ENCODE data around the gene TTLL12.
"Not testable (repeated sequence)": the region's sequence is repeated elsewhere in the genome, so short reads cannot be mapped to it uniquely, and the experiment has no call there.

The TTLL12 gene

GRCh38 chr22:43148581-43148980, 38.4 kb downstream of the TTLL12 start:
- H3K9me3 ChIP-seq (ENCODE audit: control insufficient read depth in 1 of 2, low read length in 2 of 2): no peaks in the 10 kb centered on the region
- H3K4me1 ChIP-seq (ENCODE audit: control insufficient read depth in 1 of 2, insufficient read depth in 2 of 2, low read length in 2 of 2): peaks cover 0 to 10% of the 10 kb centered on the region in 2 donors
- H3K4me3 ChIP-seq (ENCODE audit: low read depth in 1 of 2, low read length in 2 of 2): no peak overlapping the region
- H3K27ac ChIP-seq (ENCODE audit: low read length): no peak overlapping the region
- H3K36me3 ChIP-seq (ENCODE audit: control insufficient read depth in 1 of 2, insufficient read depth in 2 of 2, low read length in 2 of 2): no peaks in the 10 kb centered on the region
- H3K27me3 ChIP-seq (ENCODE audit: low read depth, low read length): no peaks in the 10 kb centered on the region

DNA sequence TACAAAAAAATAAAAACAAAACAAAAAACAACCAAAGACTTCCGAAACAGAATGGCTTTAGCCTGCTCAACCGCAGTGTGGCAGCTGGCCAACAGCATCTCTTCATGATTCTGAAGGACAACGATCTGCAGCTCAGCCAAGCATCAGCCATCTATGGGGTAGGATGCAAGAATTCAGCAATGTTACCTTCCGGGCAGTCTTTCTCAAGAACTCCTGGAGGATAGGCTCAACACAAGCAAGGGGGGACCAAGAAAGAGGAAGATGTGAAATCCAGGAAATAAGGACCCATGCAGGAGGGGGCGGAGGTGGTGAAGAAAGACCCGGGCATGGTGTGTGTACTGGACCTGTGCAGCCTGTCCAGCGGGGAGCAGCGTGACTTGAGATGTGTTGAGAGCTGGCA, 39.1 kb downstream of the TTLL12 start:
- H3K9me3 ChIP-seq (ENCODE audit: control insufficient read depth in 1 of 2, low read length in 2 of 2): no peaks in the 10 kb centered on the region
- no peak overlapping the region for H3K4me3 ChIP-seq (ENCODE audit: low read depth in 1 of 2, low read length in 2 of 2)
- no peaks in the 10 kb centered on the region for H3K27me3 ChIP-seq (ENCODE audit: low read depth, low read length)
- H3K4me1 ChIP-seq (ENCODE audit: control insufficient read depth in 1 of 2, insufficient read depth in 2 of 2, low read length in 2 of 2): peaks cover 0 to 10% of the 10 kb centered on the region in 2 donors
- no peaks in the 10 kb centered on the region for H3K36me3 ChIP-seq (ENCODE audit: control insufficient read depth in 1 of 2, insufficient read depth in 2 of 2, low read length in 2 of 2)
- no peak overlapping the region for H3K27ac ChIP-seq (ENCODE audit: low read length)

GRCh38 chr22:43146332-43146731, 40.6 kb downstream of the TTLL12 start:
- not testable (repeated sequence) for H3K27ac ChIP-seq (ENCODE audit: low read length); H3K4me3 ChIP-seq (ENCODE audit: low read depth in 1 of 2, low read length in 2 of 2); H3K36me3 ChIP-seq (ENCODE audit: control insufficient read depth in 1 of 2, insufficient read depth in 2 of 2, low read length in 2 of 2); H3K27me3 ChIP-seq (ENCODE audit: low read depth, low read length); H3K9me3 ChIP-seq (ENCODE audit: control insufficient read depth in 1 of 2, low read length in 2 of 2)
- peaks cover 0 to 15% of the 10 kb centered on the region in 2 donors for H3K4me1 ChIP-seq (ENCODE audit: control insufficient read depth in 1 of 2, insufficient read depth in 2 of 2, low read length in 2 of 2)

- H3K4me1 ChIP-seq (ENCODE audit: control insufficient read depth in 1 of 2, insufficient read depth in 2 of 2, low read length in 2 of 2): peaks cover 0 to 14% of the 10 kb centered on the region in 2 donors
- not testable (repeated sequence) for H3K4me3 ChIP-seq (ENCODE audit: low read depth in 1 of 2, low read length in 2 of 2); H3K27ac ChIP-seq (ENCODE audit: low read length); H3K27me3 ChIP-seq (ENCODE audit: low read depth, low read length); H3K36me3 ChIP-seq (ENCODE audit: control insufficient read depth in 1 of 2, insufficient read depth in 2 of 2, low read length in 2 of 2); H3K9me3 ChIP-seq (ENCODE audit: control insufficient read depth in 1 of 2, low read length in 2 of 2)
Measured at GRCh38 chr22:43145371-43145770, 41.6 kb downstream of the TTLL12 start.

DNA sequence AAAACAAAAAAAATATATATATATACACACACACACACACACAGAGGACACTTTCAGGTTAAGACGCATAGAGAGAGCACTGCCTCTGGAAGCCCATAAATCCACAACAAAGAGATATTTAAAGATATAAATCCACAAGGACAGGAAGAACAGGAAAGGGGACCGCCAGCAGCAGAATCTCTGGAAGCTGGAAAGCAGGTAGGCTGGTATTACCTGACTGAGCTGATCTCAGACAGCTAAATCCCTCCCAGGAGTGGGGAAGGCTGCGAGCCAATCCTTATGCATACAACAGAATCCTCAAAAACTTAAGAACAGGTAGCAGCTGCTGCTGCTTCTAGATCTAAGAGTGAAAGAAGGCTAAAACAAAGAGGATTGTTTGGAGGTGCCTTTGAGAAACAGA, 42.0 kb downstream of the TTLL12 start:
- H3K27me3 ChIP-seq (ENCODE audit: low read depth, low read length): no peaks in the 10 kb centered on the region

GRCh38 chr22:43142880-43143562, 43.9 kb downstream of the TTLL12 start, which contains the start of gene MCAT:
Gene MCAT (minus strand): TSS chr22:43143398. CDS start chr22:43143348, 50 bp downstream.
- H3K4me1 ChIP-seq (ENCODE audit: control insufficient read depth in 1 of 2, insufficient read depth in 2 of 2, low read length in 2 of 2): peaks cover 0 to 14% of the 10 kb centered on the region in 2 donors
- H3K4me3 ChIP-seq (ENCODE audit: low read depth in 1 of 2, low read length in 2 of 2): peak within 1 kb of the TSS; percentile 72 to 98
- H3K27ac ChIP-seq (ENCODE audit: low read length): peak within 1 kb of the TSS; percentile 72
- H3K27me3 ChIP-seq (ENCODE audit: low read depth, low read length): no peaks in the 10 kb centered on the region
- H3K9me3 ChIP-seq (ENCODE audit: control insufficient read depth in 1 of 2, low read length in 2 of 2): no peaks in the 10 kb centered on the region
- peaks cover 15 to 31% of the 10 kb centered on the region in 2 donors for H3K36me3 ChIP-seq (ENCODE audit: control insufficient read depth in 1 of 2, insufficient read depth in 2 of 2, low read length in 2 of 2)

More for the DNA sequence above, 42.0 kb downstream of the TTLL12 start:
- H3K4me3 ChIP-seq (ENCODE audit: low read depth in 1 of 2, low read length in 2 of 2): no peak overlapping the region
- no peak overlapping the region for H3K27ac ChIP-seq (ENCODE audit: low read length)
- peaks cover 0 to 14% of the 10 kb centered on the region in 2 donors for H3K4me1 ChIP-seq (ENCODE audit: control insufficient read depth in 1 of 2, insufficient read depth in 2 of 2, low read length in 2 of 2)
- H3K9me3 ChIP-seq (ENCODE audit: control insufficient read depth in 1 of 2, low read length in 2 of 2): no peaks in the 10 kb centered on the region
- H3K36me3 ChIP-seq (ENCODE audit: control insufficient read depth in 1 of 2, insufficient read depth in 2 of 2, low read length in 2 of 2): peaks cover 6 to 13% of the 10 kb centered on the region in 2 donors

DNA sequence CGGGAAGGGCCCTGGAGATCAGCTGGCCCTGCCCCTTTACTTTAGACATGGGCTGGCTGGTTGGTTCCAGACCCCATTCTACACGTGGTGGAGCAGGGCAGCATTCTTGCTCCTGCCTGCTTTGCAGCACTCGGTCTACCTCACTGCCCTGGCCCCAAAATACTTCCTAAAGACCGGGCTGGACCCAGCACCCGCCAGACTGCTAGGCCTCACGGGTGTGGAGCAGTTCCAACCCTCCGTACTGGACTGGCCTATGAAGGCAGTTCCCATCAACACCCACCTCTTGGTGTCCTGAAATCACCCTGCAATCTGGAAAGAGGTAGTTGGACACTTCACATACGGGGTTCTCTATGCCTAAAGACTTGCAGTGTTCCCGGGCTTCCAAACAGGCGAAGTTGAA, 50.1 kb downstream of the TTLL12 start:
- Histone ChIP-seq H3K4me3 (ENCODE audit: low read depth in 1 of 2, low read length in 2 of 2) (no peak overlapping the region), H3K4me1 (ENCODE audit: control insufficient read depth in 1 of 2, insufficient read depth in 2 of 2, low read length in 2 of 2) (peaks cover 0 to 6% of the 10 kb centered on the region in 2 donors), H3K36me3 (ENCODE audit: control insufficient read depth in 1 of 2, insufficient read depth in 2 of 2, low read length in 2 of 2) (peaks cover 21 to 77% of the 10 kb centered on the region in 2 donors), H3K9me3 (ENCODE audit: control insufficient read depth in 1 of 2, low read length in 2 of 2) (no peaks in the 10 kb centered on the region), H3K27ac (ENCODE audit: low read length) (no peak overlapping the region), H3K27me3 (ENCODE audit: low read depth, low read length) (no peaks in the 10 kb centered on the region)

DNA sequence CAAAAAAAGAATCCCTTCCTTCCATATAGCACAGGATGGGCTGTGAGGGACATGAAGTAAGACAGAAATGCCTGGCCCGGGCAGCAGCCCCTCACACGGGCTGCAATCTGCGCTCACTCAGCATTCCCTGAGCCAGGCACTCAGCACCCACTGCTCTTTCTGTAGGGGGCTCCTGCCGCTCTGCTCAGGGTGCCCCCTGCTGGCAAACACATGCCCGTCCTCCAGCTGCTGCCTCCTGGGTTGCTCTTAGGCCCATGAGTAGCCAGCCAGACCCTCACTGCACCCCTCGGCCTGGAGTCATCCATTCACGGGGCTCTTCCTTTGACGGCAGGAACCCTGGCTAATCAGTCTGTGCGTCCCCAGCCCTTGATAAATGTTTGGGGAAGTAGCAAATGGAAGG, 50.7 kb downstream of the TTLL12 start:
- Histone ChIP-seq H3K27ac (ENCODE audit: low read length) (no peak overlapping the region), H3K4me1 (ENCODE audit: control insufficient read depth in 1 of 2, insufficient read depth in 2 of 2, low read length in 2 of 2) (peaks cover 0 to under 1% of the 10 kb centered on the region in 2 donors), H3K27me3 (ENCODE audit: low read depth, low read length) (no peaks in the 10 kb centered on the region), H3K9me3 (ENCODE audit: control insufficient read depth in 1 of 2, low read length in 2 of 2) (no peaks in the 10 kb centered on the region), H3K36me3 (ENCODE audit: control insufficient read depth in 1 of 2, insufficient read depth in 2 of 2, low read length in 2 of 2) (peaks cover 23 to 82% of the 10 kb centered on the region in 2 donors), H3K4me3 (ENCODE audit: low read depth in 1 of 2, low read length in 2 of 2) (no peak overlapping the region)

DNA sequence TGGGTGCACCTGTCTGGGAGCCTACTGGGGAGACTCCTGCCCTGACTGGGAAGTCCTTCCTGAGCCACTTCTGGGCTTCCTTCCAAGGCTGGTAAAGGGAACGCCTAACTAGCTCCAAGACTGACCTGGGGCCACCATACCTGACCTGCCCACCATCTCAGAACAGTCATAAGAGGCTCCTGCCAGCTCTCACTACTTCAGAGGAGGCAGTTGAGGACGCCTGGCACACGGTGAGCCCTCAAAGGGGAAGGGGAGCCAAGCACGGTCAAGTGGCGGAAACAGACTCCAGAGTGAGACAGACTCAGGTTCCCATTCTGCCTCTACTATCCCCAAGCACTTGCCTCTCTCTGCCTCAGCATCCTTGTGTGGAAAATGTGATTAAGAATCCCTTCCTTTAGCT, 51.4 kb downstream of the TTLL12 start:
- Histone ChIP-seq H3K9me3 (ENCODE audit: control insufficient read depth in 1 of 2, low read length in 2 of 2) (no peaks in the 10 kb centered on the region), H3K4me1 (ENCODE audit: control insufficient read depth in 1 of 2, insufficient read depth in 2 of 2, low read length in 2 of 2) (no peaks in the 10 kb centered on the region), H3K27me3 (ENCODE audit: low read depth, low read length) (no peaks in the 10 kb centered on the region), H3K4me3 (ENCODE audit: low read depth in 1 of 2, low read length in 2 of 2) (no peak overlapping the region), H3K36me3 (ENCODE audit: control insufficient read depth in 1 of 2, insufficient read depth in 2 of 2, low read length in 2 of 2) (peaks cover 20 to 77% of the 10 kb centered on the region in 2 donors), H3K27ac (ENCODE audit: low read length) (no peak overlapping the region)

DNA sequence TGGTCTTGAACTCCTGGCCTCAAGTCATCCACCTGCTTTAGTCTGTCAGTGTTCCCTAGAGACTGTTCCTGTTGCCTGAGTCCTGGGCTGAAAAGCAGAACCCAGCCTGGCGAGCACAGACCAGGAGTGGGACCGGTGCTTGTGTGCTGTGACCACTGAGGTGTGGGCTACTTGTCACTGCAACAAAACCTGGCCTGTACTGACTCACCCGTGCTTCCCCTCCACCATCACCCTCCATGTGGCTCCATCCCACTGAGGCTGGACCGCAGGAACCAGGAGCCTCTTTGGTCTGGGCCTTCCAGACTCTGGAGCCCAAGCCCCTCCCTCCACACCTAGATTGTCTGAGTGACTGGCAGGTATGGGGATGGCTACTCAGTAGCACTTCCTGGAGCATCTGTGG, 52.4 kb downstream of the TTLL12 start:
- Histone ChIP-seq H3K4me3 (ENCODE audit: low read depth in 1 of 2, low read length in 2 of 2) (no peak overlapping the region), H3K4me1 (ENCODE audit: control insufficient read depth in 1 of 2, insufficient read depth in 2 of 2, low read length in 2 of 2) (no peaks in the 10 kb centered on the region), H3K27me3 (ENCODE audit: low read depth, low read length) (no peaks in the 10 kb centered on the region), H3K9me3 (ENCODE audit: control insufficient read depth in 1 of 2, low read length in 2 of 2) (no peaks in the 10 kb centered on the region), H3K27ac (ENCODE audit: low read length) (no peak overlapping the region), H3K36me3 (ENCODE audit: control insufficient read depth in 1 of 2, insufficient read depth in 2 of 2, low read length in 2 of 2) (peaks cover 20 to 67% of the 10 kb centered on the region in 2 donors)

DNA sequence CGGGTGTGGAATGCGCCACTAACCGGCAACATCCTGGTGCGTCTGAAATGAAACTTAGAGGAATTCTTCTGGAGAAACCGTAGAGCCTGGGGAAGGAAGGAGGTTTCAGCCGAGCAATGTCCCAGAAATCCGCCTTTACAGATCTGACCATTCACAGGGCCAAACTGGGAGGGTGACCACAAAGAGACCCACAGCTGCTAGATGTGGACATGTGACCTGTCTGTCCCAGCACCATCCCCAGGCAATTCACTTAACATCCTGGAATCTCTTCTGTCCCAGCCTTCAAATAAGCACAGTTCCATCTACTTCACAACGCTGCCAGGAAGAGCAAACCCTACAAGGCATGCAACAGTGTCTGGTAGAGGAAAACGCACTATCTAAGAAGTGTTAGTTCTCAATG, 53.5 kb downstream of the TTLL12 start:
- H3K4me3 ChIP-seq (ENCODE audit: low read depth in 1 of 2, low read length in 2 of 2): no peak overlapping the region
- peaks cover 14 to 56% of the 10 kb centered on the region in 2 donors for H3K36me3 ChIP-seq (ENCODE audit: control insufficient read depth in 1 of 2, insufficient read depth in 2 of 2, low read length in 2 of 2)
- no peaks in the 10 kb centered on the region for H3K4me1 ChIP-seq (ENCODE audit: control insufficient read depth in 1 of 2, insufficient read depth in 2 of 2, low read length in 2 of 2)
- H3K9me3 ChIP-seq (ENCODE audit: control insufficient read depth in 1 of 2, low read length in 2 of 2): no peaks in the 10 kb centered on the region
- H3K27me3 ChIP-seq (ENCODE audit: low read depth, low read length): no peaks in the 10 kb centered on the region
- H3K27ac ChIP-seq (ENCODE audit: low read length): no peak overlapping the region

Measured in muscle layer of duodenum (tissue), 2 donors.